ENCODE data around the gene BET1L. TPM values are rescaled to one million over a fixed set of nuclear protein-coding genes. Genes with fewer than 3 reads are reported as not detected.

The BET1L gene
- total RNA-seq = 44.2 and 47.0 TPM in 2 replicates

GRCh38 chr11:207208-207862 is at the start of gene BET1L, which contains the start of gene RIC8A:
Gene BET1L, minus strand, starts transcription at chr11:207399. Its CDS starts 78 bp downstream, at chr11:207321.
Gene RIC8A, plus strand, starts transcription at chr11:207708. Its CDS starts 1,147 bp downstream, at chr11:208855.
- ChIA-PET CTCF (interaction anchor here (1.0 to 1.7 kb wide), 3 partner anchors 22 to 241 kb away, joined by 3 to 7 read pairs (median 3); no protein-coding TSS in a partner anchor), POLR2A (interaction anchor here (0.6 to 3.5 kb wide), 31 partner anchors 9 to 703 kb away, joined by 3 to 55 read pairs (median 7); partner anchors contain the start of genes CHID1, HRAS, IFITM2 and LRRC56)
- DNase-seq (peak; percentile 95), ATAC-seq (ENCODE audit: low read depth) (peak; percentile 82)
- no peak for TF ChIP-seq CTCF (IDR thresholded peaks at IDR 0.05)
- H3K36me3 Mint-ChIP-seq (ENCODE audit: low read depth) = peaks cover 70% of the 10 kb centered on the region
- peak within 1 kb of the TSS; percentile 97 for H3K4me3 Mint-ChIP-seq
- intact Hi-C loops (cut with micrococcal nuclease) = loop anchor here (1.0 to 2.0 kb wide), 8 partner anchors 29 to 602 kb away; partner anchors contain the start of genes LRRC56, PSMD13, RPLP2 and SIRT3
- H3K4me1 Mint-ChIP-seq = peaks cover 46% of the 10 kb centered on the region
- H3K27me3 Mint-ChIP-seq = no peaks in the 10 kb centered on the region
- H3K9me3 Mint-ChIP-seq = no peaks in the 10 kb centered on the region
- peak within 1 kb of the TSS; percentile 99 for H3K27ac Mint-ChIP-seq

GRCh38 chr11:255816-256215 is 48.6 kb upstream of the BET1L start:
- H3K4me1 Mint-ChIP-seq = peaks cover 30% of the 10 kb centered on the region
- H3K27ac Mint-ChIP-seq = no peak overlapping the region
- intact Hi-C loops (cut with micrococcal nuclease) = no loop called here
- ATAC-seq (ENCODE audit: low read depth) = no peak
- no peak for TF ChIP-seq CTCF (IDR thresholded peaks at IDR 0.05)
- CTCF ChIA-PET = no interaction called here
- H3K36me3 Mint-ChIP-seq (ENCODE audit: low read depth) = peaks cover 30% of the 10 kb centered on the region
- no peaks in the 10 kb centered on the region for H3K9me3 Mint-ChIP-seq
- no peaks in the 10 kb centered on the region for H3K27me3 Mint-ChIP-seq
- no peak for DNase-seq
- no peak overlapping the region for H3K4me3 Mint-ChIP-seq
- POLR2A ChIA-PET = interaction anchor here (3.6 kb wide), 1 partner anchor 12 kb away, joined by 46 read pairs; no protein-coding TSS in a partner anchor

GRCh38 chr11:255176-255575 is 48.0 kb upstream of the BET1L start:
- H3K9me3 Mint-ChIP-seq = no peaks in the 10 kb centered on the region
- no peak for ATAC-seq (ENCODE audit: low read depth)
- peaks cover 31% of the 10 kb centered on the region for H3K4me1 Mint-ChIP-seq
- TF ChIP-seq CTCF (IDR thresholded peaks at IDR 0.05) = no peak
- intact Hi-C loops (cut with micrococcal nuclease) = no loop called here
- H3K4me3 Mint-ChIP-seq = no peak overlapping the region
- DNase-seq = no peak
- no peaks in the 10 kb centered on the region for H3K27me3 Mint-ChIP-seq
- H3K27ac Mint-ChIP-seq = no peak overlapping the region
- CTCF ChIA-PET = no interaction called here
- peaks cover 35% of the 10 kb centered on the region for H3K36me3 Mint-ChIP-seq (ENCODE audit: low read depth)
- POLR2A ChIA-PET = interaction anchor here (0.8 kb wide), 1 partner anchor 13 kb away, joined by 3 read pairs; no protein-coding TSS in a partner anchor

GRCh38 chr11:253886-254270 is 46.7 kb upstream of the BET1L start:
- Mint-ChIP-seq H3K27me3 (no peaks in the 10 kb centered on the region), H3K36me3 (ENCODE audit: low read depth) (peaks cover 47% of the 10 kb centered on the region), H3K4me3 (no peak overlapping the region), H3K4me1 (peaks cover 23% of the 10 kb centered on the region), H3K9me3 (no peaks in the 10 kb centered on the region), H3K27ac (no peak overlapping the region)
- ChIA-PET CTCF (interaction anchor here (4.1 kb wide), 1 partner anchor 52 kb away, joined by 25 read pairs; no protein-coding TSS in a partner anchor), POLR2A (interaction anchor here (4.8 kb wide), 1 partner anchor 14 kb away, joined by 35 read pairs; no protein-coding TSS in a partner anchor)
- intact Hi-C loops (cut with micrococcal nuclease) = loop anchor here (5.0 kb wide), 1 partner anchor 193 kb away; no protein-coding TSS in a partner anchor
- DNase-seq = no peak
- no peak for ATAC-seq (ENCODE audit: low read depth)
- no peak for TF ChIP-seq CTCF (IDR thresholded peaks at IDR 0.05)

All from activated B cell treated with CpG ODN at 0.5 μM for 24 hours (primary cell).